Activated naive CD4-positive, alpha-beta T cell treated with anti-CD3 and anti-CD28 coated beads, Interleukin-2, amount 50 U/mL, for 24 hours (primary cell): ENCODE measurements around the gene NBPF26.
A peak's percentile ranks its signal among the peaks of the same experiment; 100 is the strongest.
"Not testable (repeated sequence)": the region's sequence is repeated elsewhere in the genome, so short reads cannot be mapped to it uniquely, and the experiment has no call there.

Experiments
- H3K27ac Mint-ChIP-seq: one replicate; pipeline ENCODE4 v1.8.0; 2021; ENCODE audit warnings: mild to moderate bottlenecking, mixed read lengths
- H3K27me3 Mint-ChIP-seq: one replicate; pipeline ENCODE4 v1.8.0; 2021; ENCODE audit warnings: mixed read lengths
- H3K36me3 Mint-ChIP-seq: one replicate; pipeline ENCODE4 v1.8.0; 2021; ENCODE audit warnings: mixed read lengths
- H3K4me1 Mint-ChIP-seq: one replicate; pipeline ENCODE4 v1.8.0; 2021; ENCODE audit warnings: mixed read lengths
- H3K4me3 Mint-ChIP-seq: one replicate; pipeline ENCODE4 v1.8.0; 2021; ENCODE audit warnings: mild to moderate bottlenecking, mixed read lengths
- H3K9me3 Mint-ChIP-seq: one replicate; pipeline ENCODE4 v1.8.0; 2021; ENCODE audit warnings: mixed read lengths

Gene NBPF26

GRCh38 chr1:120844945-120845330 is 121.2 kb downstream of the NBPF26 start:
- peak overlapping the region; percentile 91 for H3K4me3 Mint-ChIP-seq
- not testable (repeated sequence) for H3K27me3 Mint-ChIP-seq, H3K9me3 Mint-ChIP-seq, H3K4me1 Mint-ChIP-seq, H3K36me3 Mint-ChIP-seq
- H3K27ac Mint-ChIP-seq, result peak overlapping the region; percentile 80

GRCh38 chr1:120849400-120850286 is 125.9 kb downstream of the NBPF26 start:
- not testable (repeated sequence) for H3K27me3 Mint-ChIP-seq, H3K36me3 Mint-ChIP-seq, H3K9me3 Mint-ChIP-seq, H3K4me1 Mint-ChIP-seq
- Mint-ChIP-seq H3K4me3 (peak overlapping the region; percentile 88), H3K27ac (peak overlapping the region; percentile 99)

- Mint-ChIP-seq H3K4me3 (peak overlapping the region; percentile 88), H3K27ac (peak overlapping the region; percentile 99)
- not testable (repeated sequence) for H3K27me3 Mint-ChIP-seq, H3K36me3 Mint-ChIP-seq, H3K9me3 Mint-ChIP-seq, H3K4me1 Mint-ChIP-seq
These were observed 126.5 kb downstream of the NBPF26 start for GRCh38 chr1:120850287-120850536.

GRCh38 chr1:120850537-120851421 is 127.0 kb downstream of the NBPF26 start:
- Mint-ChIP-seq H3K27ac (peak overlapping the region; percentile 99), H3K4me3 (peak overlapping the region; percentile 88), H3K4me1 (peaks cover 14% of the 10 kb centered on the region)
- not testable (repeated sequence) for H3K27me3 Mint-ChIP-seq, H3K36me3 Mint-ChIP-seq, H3K9me3 Mint-ChIP-seq

GRCh38 chr1:120858144-120858543 is 134.4 kb downstream of the NBPF26 start:
- not testable (repeated sequence) for H3K27ac Mint-ChIP-seq, H3K9me3 Mint-ChIP-seq, H3K36me3 Mint-ChIP-seq, H3K27me3 Mint-ChIP-seq, H3K4me3 Mint-ChIP-seq
- H3K4me1 Mint-ChIP-seq, result peaks cover 17% of the 10 kb centered on the region

GRCh38 chr1:120859615-120860234 is 136.0 kb downstream of the NBPF26 start:
- H3K4me3 Mint-ChIP-seq, result not testable (repeated sequence)

GRCh38 chr1:120878206-120878605 is 154.5 kb downstream of the NBPF26 start:
- not testable (repeated sequence) for H3K9me3 Mint-ChIP-seq, H3K4me1 Mint-ChIP-seq, H3K36me3 Mint-ChIP-seq, H3K27me3 Mint-ChIP-seq, H3K4me3 Mint-ChIP-seq
- H3K27ac Mint-ChIP-seq, result peak overlapping the region; percentile 59

More at GRCh38 chr1:120859615-120860234, 136.0 kb downstream of the NBPF26 start:
- peaks cover 14% of the 10 kb centered on the region for H3K4me1 Mint-ChIP-seq
- H3K27me3 Mint-ChIP-seq, H3K9me3 Mint-ChIP-seq, H3K36me3 Mint-ChIP-seq, H3K27ac Mint-ChIP-seq: not testable (repeated sequence)

GRCh38 chr1:120880056-120880455 is 156.3 kb downstream of the NBPF26 start:
- not testable (repeated sequence) for H3K9me3 Mint-ChIP-seq, H3K27me3 Mint-ChIP-seq, H3K36me3 Mint-ChIP-seq, H3K4me3 Mint-ChIP-seq, H3K27ac Mint-ChIP-seq, H3K4me1 Mint-ChIP-seq

GRCh38 chr1:120881934-120882333 is 158.2 kb downstream of the NBPF26 start:
- not testable (repeated sequence) for H3K27ac Mint-ChIP-seq, H3K9me3 Mint-ChIP-seq

More at GRCh38 chr1:120881934-120882333, 158.2 kb downstream of the NBPF26 start:
- not testable (repeated sequence) for H3K4me3 Mint-ChIP-seq, H3K4me1 Mint-ChIP-seq, H3K36me3 Mint-ChIP-seq, H3K27me3 Mint-ChIP-seq
